Mucosa of descending colon (tissue), 3 donors: Measurements from ENCODE around the gene SRMS. TPM values are rescaled to one million over a fixed set of nuclear protein-coding genes. Genes with fewer than 3 reads are reported as not detected.

Experiments
- ATAC-seq: fragments of 200-7000 bp; cut with Tn5 transposase; one replicate; pipeline ENCODE4 v1.9.1; 2020; ENCODE audit warnings: mild to moderate bottlenecking, moderate library complexity
- DNase-seq, 3 donors: peaks; one replicate each; pipeline ENCODE4 v3.0.0-alpha.2; 2020
- H3K36me3 ChIP-seq: fragments of 200-600 bp; one replicate; pipeline ENCODE4 v1.8.0; 2021; ENCODE audit warnings: low read depth, mild to moderate bottlenecking
- H3K4me1 ChIP-seq: fragments of 200-600 bp; one replicate; pipeline ENCODE4 v1.8.0; 2021; ENCODE audit warnings: low read depth, mild to moderate bottlenecking
- H3K4me3 ChIP-seq: fragments of 200-600 bp; one replicate; pipeline ENCODE4 v1.8.0; 2021; ENCODE audit warnings: mild to moderate bottlenecking
- H3K9me3 ChIP-seq: fragments of 200-600 bp; one replicate; pipeline ENCODE4 v1.8.0; 2021; ENCODE audit warnings: mild to moderate bottlenecking
- intact Hi-C, 2 donors: fragments of 100-400 bp; cut with DNase I in 1 of 2; cut with micrococcal nuclease in 1 of 2; formaldehyde crosslinking; loops; one replicate each; pipeline versions ENCODE4 v1.11.0 to v1.11.1; 2022; cut with DNase I, micrococcal nuclease
- total RNA-seq, 3 donors: library from RNA; stranded (reverse); fragmentation: NEBNext Ultra II Directional in 2 of 3; extraction: Animal tissue kit (Norgen Biotek cat#: 25700) in 2 of 3; gene quantifications; one replicate each; pipeline versions ENCODE4 v1.2.1 to v1.2.4, GENCODE V29; 2021 to 2023
- TF ChIP-seq, protein P1 (sequence below): fragments of 200-600 bp; IDR thresholded peaks from one replicate; pipeline ENCODE4 v1.8.0; 2022; ENCODE audit warnings: antibody characterized with exemption, mild to moderate bottlenecking
- donor health status: DM: no; HTN: no; CAD: no; lungs with moderate emphysema.
- donor health status: DM: no; HTN: no; CAD: no.
- donor health status: DM: no; HTN: yes; CAD: no.

SRMS gene
- total RNA-seq, 3 donors from 2014 or later: 0.25 to 0.52 (median 0.27) TPM

DNA sequence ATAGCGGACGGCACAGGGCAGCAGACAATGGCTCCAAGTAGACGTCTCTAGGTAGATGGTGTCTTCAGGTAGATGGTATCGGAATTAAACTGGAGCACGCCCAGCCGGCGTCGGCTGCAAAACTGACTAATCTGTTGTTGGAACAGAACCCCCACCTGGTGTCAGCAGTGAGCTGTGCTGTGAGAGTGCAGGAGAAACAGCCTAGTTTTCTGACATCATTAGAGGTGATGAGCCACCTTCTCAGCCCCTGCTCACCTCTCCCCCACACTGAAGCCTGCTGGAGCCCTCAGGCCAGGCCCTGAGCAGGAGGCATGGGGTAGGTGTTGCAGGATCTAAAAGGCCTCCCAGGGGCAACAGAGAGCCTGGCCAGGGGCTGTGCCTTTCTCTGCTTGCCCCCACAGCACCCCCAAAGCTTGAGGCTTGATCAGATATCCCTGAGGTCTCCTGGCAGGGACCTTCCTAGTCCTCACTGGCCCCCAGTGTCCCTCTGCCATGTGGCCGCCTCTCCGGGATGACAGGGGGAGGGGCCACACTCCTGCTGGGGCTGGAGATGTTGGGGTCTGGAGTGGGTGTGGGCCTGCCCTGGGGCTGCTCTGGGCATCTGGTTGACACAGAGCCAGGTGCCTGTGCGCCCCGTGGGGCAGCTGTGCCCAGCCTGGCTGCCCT is 33.4 kb upstream of the SRMS start:
- peak; percentile 69 for ATAC-seq
- no peak overlapping the region for H3K4me3 ChIP-seq
- intact Hi-C loops: no loop called here
- no peaks in the 10 kb centered on the region for H3K9me3 ChIP-seq
- TF ChIP-seq, protein P1, sequence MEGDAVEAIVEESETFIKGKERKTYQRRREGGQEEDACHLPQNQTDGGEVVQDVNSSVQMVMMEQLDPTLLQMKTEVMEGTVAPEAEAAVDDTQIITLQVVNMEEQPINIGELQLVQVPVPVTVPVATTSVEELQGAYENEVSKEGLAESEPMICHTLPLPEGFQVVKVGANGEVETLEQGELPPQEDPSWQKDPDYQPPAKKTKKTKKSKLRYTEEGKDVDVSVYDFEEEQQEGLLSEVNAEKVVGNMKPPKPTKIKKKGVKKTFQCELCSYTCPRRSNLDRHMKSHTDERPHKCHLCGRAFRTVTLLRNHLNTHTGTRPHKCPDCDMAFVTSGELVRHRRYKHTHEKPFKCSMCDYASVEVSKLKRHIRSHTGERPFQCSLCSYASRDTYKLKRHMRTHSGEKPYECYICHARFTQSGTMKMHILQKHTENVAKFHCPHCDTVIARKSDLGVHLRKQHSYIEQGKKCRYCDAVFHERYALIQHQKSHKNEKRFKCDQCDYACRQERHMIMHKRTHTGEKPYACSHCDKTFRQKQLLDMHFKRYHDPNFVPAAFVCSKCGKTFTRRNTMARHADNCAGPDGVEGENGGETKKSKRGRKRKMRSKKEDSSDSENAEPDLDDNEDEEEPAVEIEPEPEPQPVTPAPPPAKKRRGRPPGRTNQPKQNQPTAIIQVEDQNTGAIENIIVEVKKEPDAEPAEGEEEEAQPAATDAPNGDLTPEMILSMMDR: no peak
- no peaks in the 10 kb centered on the region for H3K4me1 ChIP-seq
- H3K36me3 ChIP-seq: no peaks in the 10 kb centered on the region
- peak in 2 of 3 donors; percentile 42 to 63 for DNase-seq

DNA sequence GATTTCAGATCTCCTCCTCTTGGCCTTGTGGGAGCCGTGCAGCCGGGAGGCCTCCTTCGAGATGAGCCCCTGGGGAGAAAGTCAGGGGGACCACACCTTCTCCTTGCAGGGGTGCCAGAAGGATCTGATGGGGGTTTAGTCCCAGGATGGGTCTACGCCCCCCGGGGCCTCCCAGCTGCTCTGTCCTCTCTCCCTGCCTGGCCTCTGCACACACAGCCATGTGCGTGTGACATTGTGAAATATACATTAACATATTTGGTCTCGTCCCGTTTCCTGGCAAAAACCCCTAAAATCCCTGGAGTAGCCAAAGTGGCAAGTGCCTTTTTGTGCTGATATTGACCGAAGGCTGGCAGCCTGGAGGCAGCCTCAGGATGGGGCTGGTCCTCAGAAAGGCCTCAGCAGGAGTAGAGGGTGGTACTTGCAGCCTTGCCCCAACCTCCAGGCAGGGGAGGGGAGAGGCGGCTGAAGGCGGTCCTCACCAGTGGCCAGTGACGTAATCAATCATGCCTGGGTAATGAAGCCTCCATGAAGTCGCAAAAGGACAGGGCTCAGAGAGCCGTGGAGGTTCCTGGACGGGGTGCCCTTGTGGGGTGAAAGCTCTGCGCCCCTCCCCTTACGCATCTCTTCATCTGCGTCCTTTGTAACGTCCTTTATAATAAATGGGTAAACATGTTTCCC is 31.6 kb upstream of the SRMS start:
- peaks cover 7% of the 10 kb centered on the region for H3K4me1 ChIP-seq

DNA sequence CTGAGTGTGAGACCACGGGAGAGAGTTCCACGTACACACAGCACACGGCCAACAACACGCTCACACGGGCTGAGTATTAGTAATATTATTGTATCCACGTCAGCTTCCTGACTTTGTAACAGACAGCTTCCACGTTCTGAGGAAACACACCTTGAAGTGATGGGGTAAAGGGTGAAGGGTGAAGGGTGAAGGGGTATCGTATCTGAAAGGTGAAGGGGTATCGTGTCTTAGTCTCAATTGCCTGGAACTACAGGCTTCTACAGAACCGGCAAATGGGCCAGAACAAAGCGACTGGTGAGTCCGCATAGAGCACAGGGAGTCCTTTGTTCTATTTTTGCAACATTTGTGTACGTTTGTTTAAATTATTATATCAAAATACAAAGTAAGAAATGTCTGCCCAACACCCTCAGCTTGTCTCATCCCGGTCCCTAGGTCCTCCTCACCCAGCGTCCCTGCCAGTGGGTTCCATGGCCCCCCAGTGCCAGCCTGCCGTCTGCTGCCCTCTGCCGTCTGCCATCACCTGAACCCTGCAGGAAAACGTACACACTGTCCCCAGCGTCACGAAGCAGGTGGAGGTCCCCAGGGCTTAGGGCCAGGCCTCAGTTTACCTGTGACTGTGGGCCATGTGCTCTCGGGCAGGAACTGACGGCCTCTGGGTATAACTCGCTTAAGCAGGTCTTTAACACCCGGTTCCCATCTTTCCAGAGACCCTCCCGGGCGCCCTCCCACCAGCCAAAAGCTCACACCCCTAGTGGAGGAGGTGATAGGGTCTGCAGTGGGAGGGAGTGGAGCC is 30.9 kb upstream of the SRMS start:
- no peaks in the 10 kb centered on the region for H3K9me3 ChIP-seq
- DNase-seq (peak in 1 of 3 donors; percentile 56), ATAC-seq (no peak)
- TF ChIP-seq, protein P1: no peak
- H3K4me1 ChIP-seq: peaks cover 10% of the 10 kb centered on the region
- intact Hi-C loops: no loop called here
- H3K36me3 ChIP-seq: no peaks in the 10 kb centered on the region
- no peak overlapping the region for H3K4me3 ChIP-seq

More for the DNA sequence above, 31.6 kb upstream of the SRMS start:
- intact Hi-C loops: no loop called here
- DNase-seq (no peak), ATAC-seq (no peak)
- TF ChIP-seq, protein P1: no peak
- no peak overlapping the region for H3K4me3 ChIP-seq
- H3K9me3 ChIP-seq: no peaks in the 10 kb centered on the region
- H3K36me3 ChIP-seq: no peaks in the 10 kb centered on the region

DNA sequence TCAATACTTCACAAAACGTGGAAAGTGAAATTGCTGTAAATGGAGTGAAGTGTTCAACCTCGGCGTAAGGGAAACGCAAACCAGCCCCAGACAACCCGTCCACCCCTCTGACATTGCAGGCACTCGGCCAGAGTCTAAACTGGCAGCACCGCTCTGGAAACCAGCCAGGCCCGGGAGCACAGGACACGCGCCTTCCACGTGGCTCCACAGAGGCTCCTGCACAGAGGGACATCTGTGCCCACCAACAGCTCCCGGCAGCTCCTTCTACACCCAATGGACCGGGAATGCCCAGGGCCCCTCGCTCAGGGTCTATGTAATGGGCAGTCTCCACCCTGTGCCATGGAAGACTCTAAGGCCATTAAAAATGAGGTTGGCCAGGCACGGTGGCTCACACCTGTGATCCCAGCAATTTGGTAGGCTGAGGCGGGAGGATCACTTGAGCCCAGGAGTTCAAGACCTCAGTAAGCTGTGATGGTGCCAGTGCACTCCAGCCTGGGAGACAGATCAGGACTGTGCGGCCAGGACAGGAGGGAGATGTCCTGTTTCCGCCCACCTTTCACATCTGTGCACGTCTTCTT is 29.9 kb upstream of the SRMS start:
- peak in 1 of 3 donors; percentile 63 for DNase-seq
- TF ChIP-seq, protein P1: no peak
- H3K4me1 ChIP-seq: peaks cover 15% of the 10 kb centered on the region
- no peak for ATAC-seq
- intact Hi-C loops: no loop called here
- H3K36me3 ChIP-seq: no peaks in the 10 kb centered on the region
- H3K4me3 ChIP-seq: no peak overlapping the region
- no peaks in the 10 kb centered on the region for H3K9me3 ChIP-seq

DNA sequence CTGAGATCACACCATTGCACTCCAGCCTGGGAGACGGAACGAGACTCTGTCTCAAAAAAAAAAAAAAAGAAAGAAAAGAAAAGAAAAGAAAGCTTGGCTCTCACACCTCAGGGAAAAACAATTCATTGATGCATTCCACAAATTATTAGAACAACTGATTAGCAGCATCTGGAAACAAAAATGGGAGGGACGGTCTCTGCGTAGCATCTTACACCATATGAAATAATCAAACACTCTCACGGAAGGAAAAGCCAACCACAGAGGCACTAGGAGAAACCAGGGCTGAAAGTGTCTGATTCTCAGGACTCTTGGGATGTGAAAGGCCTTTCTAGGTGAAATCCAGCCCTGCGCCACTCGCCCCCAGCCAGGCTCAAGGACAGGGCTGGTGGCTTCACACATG is 28.8 kb upstream of the SRMS start:
- H3K4me1 ChIP-seq: peaks cover 15% of the 10 kb centered on the region
- no peak for DNase-seq
- ATAC-seq: no peak
- intact Hi-C loops: no loop called here
- H3K36me3 ChIP-seq: no peaks in the 10 kb centered on the region
- TF ChIP-seq, protein P1: no peak
- no peaks in the 10 kb centered on the region for H3K9me3 ChIP-seq
- no peak overlapping the region for H3K4me3 ChIP-seq
